Measurements from ENCODE around the gene PCLAF.

The PCLAF gene

DNA sequence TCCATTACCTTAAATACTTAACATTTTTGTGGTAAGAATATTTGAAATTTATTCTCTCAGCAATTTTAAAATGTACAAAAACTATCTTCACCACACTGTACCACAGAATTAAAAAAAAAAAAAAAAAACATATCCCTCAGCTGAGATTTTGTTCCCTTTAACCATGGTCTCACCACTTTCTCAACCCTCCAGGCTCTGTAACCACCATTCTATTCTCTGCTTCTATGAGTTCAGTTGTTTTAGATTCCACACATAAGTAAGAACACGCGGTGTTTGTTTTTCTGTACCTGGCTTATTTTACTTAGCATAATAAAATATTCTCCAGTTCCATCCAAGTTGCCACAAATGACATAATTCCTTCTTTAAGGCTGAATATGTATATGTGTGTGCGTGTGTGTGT, 66.8 kb downstream of the PCLAF start:
- no peak for DNase-seq

Measured in activated CD4-positive, CD25-positive, alpha-beta regulatory T cell (primary cell).